ENCODE data around the gene CALHM6. TPM values are rescaled to one million over a fixed set of nuclear protein-coding genes. Genes with fewer than 3 reads are reported as not detected.

Gene CALHM6
- total RNA-seq, 1 donor from 2014 or later: 0.99 TPM

DNA sequence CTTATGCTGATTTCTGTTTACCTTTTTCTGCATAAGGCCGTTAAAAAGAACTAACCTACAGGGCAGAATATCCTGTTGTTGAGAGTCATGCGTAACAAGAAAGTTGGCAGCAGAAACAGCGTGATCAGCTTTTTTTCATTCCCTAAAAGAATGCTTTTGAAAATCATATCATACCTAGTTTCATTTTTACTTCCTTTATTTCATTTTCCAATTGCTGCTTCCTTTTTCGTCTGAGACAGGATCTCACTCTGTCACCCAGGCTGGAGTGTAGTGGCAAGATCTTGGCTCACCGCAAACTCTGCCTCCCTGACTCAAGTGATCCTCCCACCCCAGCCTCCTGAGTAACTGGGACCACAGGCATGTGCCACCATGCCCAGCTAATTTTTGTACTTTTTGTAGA is 4.1 kb downstream of the CALHM6 start:
- TF ChIP-seq, protein P1, sequence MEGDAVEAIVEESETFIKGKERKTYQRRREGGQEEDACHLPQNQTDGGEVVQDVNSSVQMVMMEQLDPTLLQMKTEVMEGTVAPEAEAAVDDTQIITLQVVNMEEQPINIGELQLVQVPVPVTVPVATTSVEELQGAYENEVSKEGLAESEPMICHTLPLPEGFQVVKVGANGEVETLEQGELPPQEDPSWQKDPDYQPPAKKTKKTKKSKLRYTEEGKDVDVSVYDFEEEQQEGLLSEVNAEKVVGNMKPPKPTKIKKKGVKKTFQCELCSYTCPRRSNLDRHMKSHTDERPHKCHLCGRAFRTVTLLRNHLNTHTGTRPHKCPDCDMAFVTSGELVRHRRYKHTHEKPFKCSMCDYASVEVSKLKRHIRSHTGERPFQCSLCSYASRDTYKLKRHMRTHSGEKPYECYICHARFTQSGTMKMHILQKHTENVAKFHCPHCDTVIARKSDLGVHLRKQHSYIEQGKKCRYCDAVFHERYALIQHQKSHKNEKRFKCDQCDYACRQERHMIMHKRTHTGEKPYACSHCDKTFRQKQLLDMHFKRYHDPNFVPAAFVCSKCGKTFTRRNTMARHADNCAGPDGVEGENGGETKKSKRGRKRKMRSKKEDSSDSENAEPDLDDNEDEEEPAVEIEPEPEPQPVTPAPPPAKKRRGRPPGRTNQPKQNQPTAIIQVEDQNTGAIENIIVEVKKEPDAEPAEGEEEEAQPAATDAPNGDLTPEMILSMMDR (conservative IDR thresholded peaks at IDR 0.05): no peak

DNA sequence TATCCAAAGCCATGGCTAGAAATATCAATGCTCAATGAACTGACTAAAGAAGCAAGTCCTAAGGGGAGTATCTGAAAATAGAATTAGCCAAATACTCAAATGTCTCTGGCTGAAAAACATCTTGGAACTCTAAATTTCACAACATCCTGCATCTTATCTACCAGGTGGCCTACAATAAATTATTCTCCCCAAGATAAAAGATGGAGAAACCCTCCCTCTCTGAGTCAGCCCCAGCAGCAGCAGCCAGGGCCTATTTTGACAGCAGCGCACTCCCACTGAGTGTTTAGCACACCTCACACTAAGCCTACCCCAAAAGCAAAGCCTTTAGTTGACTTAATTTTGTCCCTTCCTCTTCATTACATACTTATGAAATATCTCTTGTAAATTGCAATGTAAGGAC is 5.9 kb downstream of the CALHM6 start:
- no peak overlapping the region for H3K27ac Mint-ChIP-seq
- H3K36me3 Mint-ChIP-seq: no peaks in the 10 kb centered on the region
- peaks cover 24% of the 10 kb centered on the region for H3K27me3 Mint-ChIP-seq
- no peak for DNase-seq (ENCODE audit: extremely low spot score, unreplicated experiment)
- peaks cover 21% of the 10 kb centered on the region for H3K4me1 Mint-ChIP-seq (ENCODE audit: unreplicated experiment)
- TF ChIP-seq, protein P1 (conservative IDR thresholded peaks at IDR 0.05): no peak
- no peak overlapping the region for H3K4me3 Mint-ChIP-seq
- H3K9me3 Mint-ChIP-seq: peaks cover 4% of the 10 kb centered on the region

More for the DNA sequence above, 4.1 kb downstream of the CALHM6 start:
- peaks cover 13% of the 10 kb centered on the region for H3K4me1 Mint-ChIP-seq (ENCODE audit: unreplicated experiment)
- H3K36me3 Mint-ChIP-seq: no peaks in the 10 kb centered on the region
- peaks cover 41% of the 10 kb centered on the region for H3K27me3 Mint-ChIP-seq
- DNase-seq (ENCODE audit: extremely low spot score, unreplicated experiment): no peak
- H3K4me3 Mint-ChIP-seq: no peak overlapping the region
- no peak overlapping the region for H3K27ac Mint-ChIP-seq
- H3K9me3 Mint-ChIP-seq: peaks cover 12% of the 10 kb centered on the region

DNA sequence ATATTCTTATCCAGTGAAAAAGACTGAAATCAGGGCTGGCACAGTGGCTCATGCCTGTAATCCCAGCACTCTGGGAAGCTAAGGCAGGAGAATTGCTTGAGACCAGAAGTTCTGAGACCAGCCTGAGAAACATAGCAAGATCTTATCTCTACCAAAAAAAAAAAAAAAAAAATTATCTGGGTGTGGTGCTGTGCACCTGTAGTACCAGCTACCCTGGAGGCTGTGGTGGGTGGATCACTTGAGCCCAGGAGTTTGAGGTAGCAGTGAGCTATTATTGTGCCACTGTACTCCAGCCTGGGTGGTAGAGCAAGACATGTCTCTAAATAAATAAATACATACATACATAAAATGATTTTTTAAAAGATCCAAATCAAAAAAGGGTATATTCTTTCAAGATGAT is 6.3 kb downstream of the CALHM6 start:
- Mint-ChIP-seq H3K9me3 (peaks cover 4% of the 10 kb centered on the region), H3K27ac (no peak overlapping the region), H3K4me3 (no peak overlapping the region), H3K4me1 (ENCODE audit: unreplicated experiment) (peaks cover 25% of the 10 kb centered on the region), H3K27me3 (peaks cover 23% of the 10 kb centered on the region), H3K36me3 (no peaks in the 10 kb centered on the region)
- TF ChIP-seq, protein P1 (conservative IDR thresholded peaks at IDR 0.05): no peak
- no peak for DNase-seq (ENCODE audit: extremely low spot score, unreplicated experiment)

GRCh38 chr6:116468293-116468692 is 7.1 kb downstream of the CALHM6 start:
- H3K4me1 Mint-ChIP-seq (ENCODE audit: unreplicated experiment): peaks cover 25% of the 10 kb centered on the region
- no peak for DNase-seq (ENCODE audit: extremely low spot score, unreplicated experiment)
- no peaks in the 10 kb centered on the region for H3K36me3 Mint-ChIP-seq
- peaks cover 4% of the 10 kb centered on the region for H3K9me3 Mint-ChIP-seq
- H3K27ac Mint-ChIP-seq: no peak overlapping the region
- TF ChIP-seq, protein P1 (conservative IDR thresholded peaks at IDR 0.05): no peak
- H3K27me3 Mint-ChIP-seq: peaks cover 15% of the 10 kb centered on the region
- H3K4me3 Mint-ChIP-seq: no peak overlapping the region

- Mint-ChIP-seq H3K27ac (no peak overlapping the region), H3K27me3 (no peaks in the 10 kb centered on the region), H3K9me3 (peaks cover 4% of the 10 kb centered on the region), H3K36me3 (no peaks in the 10 kb centered on the region), H3K4me3 (no peak overlapping the region), H3K4me1 (ENCODE audit: unreplicated experiment) (peaks cover 27% of the 10 kb centered on the region)
- TF ChIP-seq, protein P1 (conservative IDR thresholded peaks at IDR 0.05): no peak
- no peak for DNase-seq (ENCODE audit: extremely low spot score, unreplicated experiment)
Measured at GRCh38 chr6:116471531-116471930, 10.4 kb downstream of the CALHM6 start.

DNA sequence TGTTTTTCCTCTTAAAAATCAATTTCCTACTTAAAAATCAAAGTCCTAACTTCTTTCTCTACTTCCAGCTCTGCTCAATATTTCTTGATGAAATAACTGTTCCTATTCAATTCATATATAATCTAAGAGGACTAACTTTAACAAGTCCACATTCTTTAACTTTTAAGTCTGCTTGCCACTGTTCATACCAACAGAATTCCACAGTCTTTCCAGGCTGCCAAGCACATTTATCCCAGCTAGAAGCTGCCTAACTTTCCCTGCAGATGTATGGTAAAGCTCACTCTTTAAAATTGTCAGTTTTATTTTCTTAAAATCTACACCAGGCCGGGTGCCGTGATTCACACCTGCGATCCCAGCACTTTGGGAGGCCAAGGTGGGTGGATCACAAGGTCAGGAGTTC is 11.5 kb downstream of the CALHM6 start:
- TF ChIP-seq, protein P1 (conservative IDR thresholded peaks at IDR 0.05): no peak
- H3K27ac Mint-ChIP-seq: no peak overlapping the region
- no peaks in the 10 kb centered on the region for H3K27me3 Mint-ChIP-seq
- peaks cover 20% of the 10 kb centered on the region for H3K4me1 Mint-ChIP-seq (ENCODE audit: unreplicated experiment)
- H3K36me3 Mint-ChIP-seq: no peaks in the 10 kb centered on the region
- DNase-seq (ENCODE audit: extremely low spot score, unreplicated experiment): no peak
- H3K9me3 Mint-ChIP-seq: peaks cover 9% of the 10 kb centered on the region
- H3K4me3 Mint-ChIP-seq: peak overlapping the region; percentile 6

All from type B pancreatic cell (in vitro differentiated cells).